Erythroblast (primary cell): ENCODE data around the gene TMEM200A.

ENCODE experiments used
- GATA1 ChIP-seq: IDR thresholded peaks from 2 replicates; pipeline ENCODE4 v1.6.1; 2011; ENCODE audit warnings: low read depth, mild to moderate bottlenecking, control low read depth, low read length, moderate library complexity
- POLR2A ChIP-seq: IDR thresholded peaks from 2 replicates; pipeline ENCODE4 v1.6.1; 2011; ENCODE audit warnings: mild to moderate bottlenecking, low read length

DNA sequence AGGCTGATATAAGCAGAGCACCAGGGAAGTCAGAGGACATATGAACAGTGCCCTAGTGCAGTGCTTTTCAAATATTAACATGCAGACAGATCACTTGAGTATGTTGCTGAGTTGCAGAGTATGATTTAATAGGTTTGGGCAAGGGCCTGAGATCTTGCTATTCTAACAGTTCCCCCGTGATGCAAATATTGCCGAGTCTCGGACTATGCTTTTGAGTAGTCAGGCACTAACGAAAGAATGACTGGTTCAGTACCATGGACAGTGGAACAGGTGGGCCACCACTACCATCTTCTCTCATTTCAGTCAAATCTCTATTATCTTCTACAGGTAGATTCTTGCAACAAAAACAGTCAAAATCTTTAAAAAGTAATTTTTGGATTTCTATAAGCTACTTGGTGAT lies 3.7 kb upstream of the TMEM200A start:
- no peak for TF ChIP-seq POLR2A
- no peak for TF ChIP-seq GATA1
